IPS DF 4.7 (cell line): ENCODE data around the gene TNS3.

Experiments used
- DNase-seq: peaks from one replicate; pipeline ENCODE4 v3.0.0-alpha.2; 2013; ENCODE audit warnings: low spot score; ENCODE audit errors: extremely low read depth

Gene TNS3

DNA sequence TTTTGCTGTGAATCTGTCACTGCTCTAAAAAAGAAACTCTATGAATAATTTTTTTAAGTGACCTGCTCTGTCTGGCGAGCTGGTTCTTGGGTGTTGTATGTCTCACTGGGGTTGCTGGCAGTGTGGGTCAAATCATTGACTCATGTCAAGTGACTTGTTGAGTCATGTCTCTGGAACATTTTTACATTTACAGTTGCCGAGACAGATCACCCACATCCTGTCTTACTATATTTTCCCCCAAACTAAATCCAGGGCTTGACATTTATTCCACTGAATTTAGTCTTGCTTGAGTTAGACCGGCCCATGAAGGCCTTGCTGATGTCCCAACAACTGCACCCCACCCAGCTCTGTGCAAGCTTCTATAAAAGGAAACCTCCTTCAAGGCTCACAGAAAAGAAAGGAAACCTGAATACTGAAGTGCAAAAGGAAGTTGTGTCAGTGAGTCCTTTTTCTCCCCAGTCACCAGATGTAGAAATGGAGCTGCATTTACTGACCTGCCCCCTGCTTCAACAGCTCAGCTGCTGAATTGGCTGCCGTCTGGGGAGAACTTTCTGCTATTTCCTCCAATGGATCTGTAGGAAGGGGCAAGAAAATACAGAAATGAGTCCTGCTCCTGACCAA lies 290.3 kb downstream of the TNS3 start:
- DNase-seq = no peak

DNA sequence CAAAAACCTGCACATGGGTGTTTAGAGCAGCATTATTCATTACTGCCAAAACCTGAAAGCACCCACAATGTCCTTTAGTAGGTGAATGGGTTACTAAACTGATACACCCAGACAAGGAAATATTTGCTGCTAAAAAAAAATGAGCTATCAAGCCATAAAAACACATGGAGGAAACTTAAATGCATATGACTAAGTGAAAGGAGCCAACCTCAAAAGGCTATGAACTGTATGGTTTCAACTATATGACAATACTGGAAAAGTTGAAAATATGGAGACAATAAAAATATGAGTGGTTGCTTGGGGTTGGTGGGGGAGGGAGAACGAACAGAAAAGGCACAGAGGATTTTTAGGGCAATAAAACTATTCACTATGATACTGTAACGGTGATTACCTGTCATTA lies 291.0 kb downstream of the TNS3 start:
- no peak for DNase-seq

- no peak for DNase-seq
Observed at GRCh38 chr7:47290466-47290865, 291.4 kb downstream of the TNS3 start.

DNA sequence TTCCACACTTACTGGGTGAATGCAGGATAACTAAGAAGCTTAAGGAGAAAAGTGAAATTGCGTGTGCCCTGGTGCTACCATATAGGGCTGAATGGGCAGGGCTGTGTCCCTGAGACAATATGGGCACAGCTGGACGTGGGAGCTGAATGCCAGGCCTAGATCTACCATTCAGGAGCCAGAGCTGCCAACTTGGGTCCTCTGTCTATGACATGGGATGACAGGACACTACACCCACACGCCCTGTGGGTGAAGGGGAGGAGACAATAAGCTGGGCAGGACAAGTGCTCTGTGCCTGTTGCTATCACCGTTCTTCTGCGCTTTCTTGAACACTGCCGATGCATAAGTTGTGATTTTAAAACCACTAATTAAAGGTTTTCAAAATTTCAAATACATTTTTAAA lies 293.9 kb downstream of the TNS3 start:
- DNase-seq = no peak

DNA sequence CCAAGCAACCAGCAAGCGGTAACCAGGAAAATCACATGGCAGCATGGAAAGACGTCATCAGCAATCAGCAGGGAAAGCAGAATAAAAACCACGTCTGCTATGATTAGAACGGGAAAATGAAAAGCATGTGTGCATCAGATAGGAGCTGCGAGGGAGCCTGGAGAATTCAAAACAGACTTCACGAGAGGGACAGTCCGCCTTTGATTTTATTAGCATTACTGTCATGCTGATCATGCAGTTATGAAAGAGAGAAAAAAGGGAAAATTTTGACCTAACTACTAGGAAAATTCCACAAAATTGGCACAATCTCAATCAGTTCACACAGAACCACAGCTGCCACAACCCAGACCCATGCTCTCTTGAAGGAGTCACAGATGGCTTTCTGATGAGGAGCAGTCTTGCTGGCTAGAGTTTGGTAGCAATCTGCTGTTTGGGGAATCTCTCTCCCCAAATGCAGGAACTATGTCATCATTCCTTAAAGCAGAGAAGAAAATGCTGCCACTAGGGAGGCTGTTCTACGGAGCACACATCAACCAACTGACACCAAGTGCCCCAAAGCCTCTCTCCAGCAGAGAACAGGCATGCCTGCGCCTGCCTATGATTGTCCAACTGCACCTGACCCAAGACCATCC lies 295.9 kb downstream of the TNS3 start:
- no peak for DNase-seq

DNA sequence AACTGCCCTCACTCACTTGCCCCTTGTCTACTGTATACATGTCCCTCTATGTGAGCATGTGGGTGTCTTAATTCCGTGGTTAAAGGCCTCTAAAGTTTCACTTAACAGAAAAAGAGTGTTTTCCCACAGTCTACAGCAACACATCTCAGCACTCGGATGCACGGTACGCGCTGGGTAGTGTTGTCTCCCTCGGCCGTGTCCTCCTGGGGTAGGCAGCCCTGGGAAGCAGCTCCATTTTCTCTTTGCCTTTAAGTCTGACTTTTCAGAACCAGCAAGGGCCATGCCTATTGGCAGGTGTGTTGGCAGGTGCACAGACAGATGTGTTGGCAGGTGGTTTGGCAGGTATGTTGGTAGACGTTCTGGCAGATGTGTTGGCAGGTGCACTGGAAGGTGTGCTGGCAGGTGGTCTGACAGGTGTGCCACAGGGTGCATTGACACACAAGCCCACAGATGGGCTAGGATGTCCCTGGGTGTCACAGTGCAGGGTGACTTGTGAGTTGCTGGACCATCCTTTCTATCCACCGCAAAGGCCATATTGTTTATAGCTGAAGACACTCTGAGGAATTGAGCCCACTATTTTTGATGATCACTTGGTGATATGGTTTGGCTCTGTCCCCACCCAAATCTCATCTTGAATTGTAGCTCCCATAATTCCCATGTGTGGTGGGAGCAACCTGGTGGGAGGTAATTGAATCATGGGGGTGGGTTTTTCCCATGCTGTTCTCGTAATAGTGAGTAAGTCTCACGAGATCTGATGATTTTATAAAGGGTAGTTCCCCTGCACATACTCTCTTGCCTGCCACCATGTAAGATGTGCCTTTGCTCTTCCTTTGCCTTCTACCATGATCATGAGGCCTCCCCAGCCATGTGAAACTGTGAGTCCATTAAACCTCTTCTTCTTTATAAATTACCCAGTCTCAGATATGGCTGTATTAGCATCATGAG lies 296.9 kb downstream of the TNS3 start:
- DNase-seq = no peak

- no peak for DNase-seq
Observed at GRCh38 chr7:47283497-47284131, 298.3 kb downstream of the TNS3 start.

DNA sequence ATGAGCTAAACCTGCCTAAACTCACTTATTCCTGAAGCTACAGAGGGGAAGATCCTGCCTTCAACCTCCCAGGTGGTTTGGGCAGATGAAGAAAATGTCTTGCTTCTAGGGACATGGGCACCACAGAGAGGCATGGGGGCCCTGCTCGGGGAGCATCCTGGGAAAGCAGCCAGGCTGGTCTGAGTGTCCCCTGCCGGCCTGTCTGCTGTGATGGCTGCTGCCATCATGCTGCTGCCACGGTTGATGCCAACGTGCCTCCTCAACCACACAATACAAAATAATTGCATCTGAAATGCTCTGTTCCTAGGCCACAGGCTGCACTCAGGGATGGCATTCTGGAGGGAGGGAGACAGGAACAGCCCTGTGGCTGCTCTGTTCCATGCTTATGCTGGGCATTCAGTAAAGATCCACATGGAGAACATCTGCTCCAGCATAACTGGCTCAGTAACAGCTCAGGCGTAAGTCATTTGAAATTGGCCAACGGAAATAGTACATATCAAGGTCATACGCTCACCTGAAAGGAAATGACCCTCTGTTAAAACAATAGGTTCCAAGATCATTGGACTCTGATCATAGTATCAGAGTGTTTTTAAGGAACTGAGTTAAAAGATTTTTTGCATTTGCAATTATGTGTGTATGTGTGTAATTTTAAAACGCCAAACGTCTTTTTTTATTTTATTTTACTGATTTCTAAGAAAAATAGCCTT lies 299.0 kb downstream of the TNS3 start:
- no peak for DNase-seq

DNA sequence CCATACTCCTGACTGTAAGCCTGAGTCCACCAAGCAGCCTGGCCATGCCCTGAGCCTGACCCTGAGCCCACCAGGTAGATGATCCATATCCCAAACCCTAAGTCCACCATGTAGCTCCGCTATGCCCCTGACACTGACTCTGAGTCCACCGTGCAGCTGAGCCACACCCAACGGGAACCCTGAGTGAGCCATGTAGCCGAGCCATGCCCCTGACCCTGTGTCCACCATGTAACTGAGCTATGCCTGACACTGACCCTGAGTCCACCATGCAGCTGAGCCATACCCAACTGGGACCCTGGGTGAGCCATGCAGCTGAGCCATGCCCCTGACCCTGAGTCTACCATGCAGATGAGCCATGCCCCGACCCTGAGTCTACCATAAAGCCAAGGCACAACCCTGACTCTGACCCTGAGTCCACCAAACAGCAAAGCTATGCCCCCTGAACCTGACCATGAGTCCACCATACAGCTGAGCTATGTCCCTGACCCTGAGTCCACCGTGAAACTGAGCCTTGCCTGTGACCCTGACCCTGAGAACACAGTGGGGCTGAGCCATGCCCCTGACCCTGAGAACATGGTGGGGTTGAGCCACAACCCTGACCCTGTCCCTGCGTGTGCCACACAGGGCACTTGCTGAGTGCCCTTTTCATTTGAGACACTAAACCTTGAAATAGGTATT lies 299.8 kb downstream of the TNS3 start:
- no peak for DNase-seq

DNA sequence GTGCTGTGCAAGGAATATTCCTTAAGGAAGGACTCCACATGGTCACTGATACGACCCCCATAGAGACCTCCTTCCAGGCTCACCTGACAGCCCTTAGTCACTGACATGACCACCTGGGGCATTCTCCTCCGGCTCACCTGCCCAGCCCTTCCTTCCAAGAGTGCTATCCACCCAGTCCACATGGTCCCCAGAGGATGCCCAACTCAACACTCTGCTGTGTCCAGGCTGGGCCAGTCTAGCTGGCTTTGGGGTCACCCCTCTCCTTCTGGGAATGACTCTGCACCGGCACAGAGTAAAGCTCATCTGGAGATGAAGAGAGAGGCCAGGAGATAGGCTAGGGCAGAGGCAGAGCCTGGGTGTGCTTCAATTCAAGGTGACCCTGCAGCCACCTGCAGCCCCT lies 300.8 kb downstream of the TNS3 start:
- DNase-seq = no peak

GRCh38 chr7:47280114-47280513 lies 301.8 kb downstream of the TNS3 start:
- DNase-seq = no peak

- DNase-seq = no peak
Observed at GRCh38 chr7:47278043-47278442, 303.9 kb downstream of the TNS3 start.

DNA sequence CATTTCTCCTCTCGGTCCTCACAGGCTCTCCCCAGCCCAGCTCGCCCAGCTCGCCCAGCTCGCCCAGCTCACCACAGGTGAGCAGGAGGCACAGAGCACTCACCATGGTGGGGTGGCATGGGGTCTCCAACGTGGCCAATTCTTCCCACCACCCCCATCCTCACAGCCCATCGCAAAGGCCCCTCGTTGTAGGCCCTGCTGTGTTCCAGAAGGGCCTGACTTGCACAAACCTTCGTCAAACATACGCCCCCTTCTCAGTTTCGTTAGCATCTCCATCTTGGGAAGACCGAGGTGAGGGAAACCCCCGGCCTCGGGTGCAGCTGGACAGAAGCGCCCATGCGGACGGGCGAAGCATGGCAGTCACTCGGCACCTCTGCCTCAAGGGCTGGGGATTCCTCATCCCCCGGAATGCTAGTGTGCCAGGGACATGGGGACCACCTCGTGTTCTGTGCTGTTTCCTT lies 304.6 kb downstream of the TNS3 start:
- no peak for DNase-seq

DNA sequence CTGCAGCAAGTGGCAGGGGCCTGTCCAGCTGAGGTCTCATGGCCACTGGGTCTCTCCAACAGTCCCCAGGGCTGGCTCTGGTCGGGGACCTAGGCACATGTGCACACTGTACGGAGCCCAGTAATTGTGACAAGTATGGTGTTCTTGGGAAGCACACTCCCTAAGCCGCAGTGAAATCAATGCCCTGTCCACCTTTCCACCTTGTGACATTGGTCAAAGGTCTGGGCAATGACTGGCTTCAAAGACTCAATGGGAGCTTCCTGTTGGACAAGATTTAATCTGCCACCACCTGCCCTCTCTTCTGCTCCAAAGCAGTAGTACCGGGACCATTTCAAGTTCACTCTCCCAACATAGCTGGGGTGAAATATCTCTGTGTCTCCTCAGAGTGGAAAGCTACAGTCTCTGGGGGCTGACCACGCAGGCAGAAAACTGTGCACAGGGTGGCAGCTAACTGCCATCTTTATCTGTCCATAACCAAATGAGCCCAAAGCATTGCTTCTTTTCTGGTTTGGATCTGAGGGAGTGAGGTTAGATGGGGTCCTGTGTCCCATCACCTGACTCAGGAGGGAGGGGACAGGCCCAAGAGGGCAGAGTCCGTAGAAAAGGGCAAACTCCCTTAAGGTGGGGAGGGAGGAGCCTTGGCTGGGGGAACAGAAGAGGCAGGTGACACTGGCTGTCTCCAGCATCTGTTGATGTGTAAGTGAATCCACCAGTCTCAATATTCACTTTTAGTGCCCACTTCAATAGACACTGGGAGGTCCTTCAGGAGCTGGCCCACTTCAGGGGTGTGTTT lies 307.7 kb downstream of the TNS3 start:
- DNase-seq = no peak

DNA sequence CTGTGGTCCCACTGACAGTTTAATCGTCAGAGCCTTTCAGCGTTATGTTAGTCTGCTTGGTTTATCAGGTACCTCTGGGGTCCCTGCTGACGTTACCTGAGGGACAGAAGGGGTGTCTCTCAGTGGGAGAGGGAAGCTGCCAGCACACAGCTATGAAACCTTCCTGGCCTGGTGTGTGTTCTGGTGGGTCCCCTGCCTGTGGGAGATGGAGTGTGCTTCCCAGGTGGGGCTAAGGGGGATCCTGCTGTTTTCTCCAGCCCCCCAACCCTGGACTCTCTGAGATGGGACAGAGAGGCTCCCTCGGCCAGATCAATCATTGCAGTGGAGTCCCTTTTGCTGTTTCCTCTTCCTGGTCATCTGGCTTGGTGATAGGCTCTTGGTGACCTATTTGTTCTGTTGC lies 308.8 kb downstream of the TNS3 start:
- no peak for DNase-seq

GRCh38 chr7:47271749-47272148 lies 310.2 kb downstream of the TNS3 start:
- DNase-seq = no peak

GRCh38 chr7:47268851-47269836 lies 312.8 kb downstream of the TNS3 start:
- DNase-seq = no peak

DNA sequence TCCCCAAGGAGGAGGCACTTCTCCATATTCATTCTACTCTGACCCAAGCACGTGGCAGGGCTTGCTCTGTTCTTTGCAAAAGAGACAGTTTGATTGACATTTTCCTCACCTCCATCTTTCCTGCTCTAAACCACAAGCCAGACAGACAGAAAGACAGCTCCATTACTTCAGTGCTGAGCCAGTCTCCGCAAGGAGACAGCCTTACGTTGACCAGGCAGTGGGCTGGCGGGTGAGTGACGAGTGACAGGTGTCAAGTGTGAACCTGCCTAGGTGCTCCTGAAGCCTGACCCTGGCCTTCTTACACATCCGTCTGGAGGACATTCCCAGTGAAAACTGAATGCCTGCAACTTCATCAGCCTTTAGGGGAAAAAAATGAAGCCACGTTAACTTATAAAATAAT lies 314.6 kb downstream of the TNS3 start:
- no peak for DNase-seq

GRCh38 chr7:47266799-47267198 lies 315.1 kb downstream of the TNS3 start:
- DNase-seq = no peak
